HepG2 (cell line): ENCODE data around the gene PTAR1. TPM values are rescaled to one million over a fixed set of nuclear protein-coding genes. Genes with fewer than 3 reads are reported as not detected.

ENCODE experiments used
- ATAC-seq: fragments of 200-7000 bp; cut with Tn5 transposase; 3 replicates; pipeline ENCODE4 v1.9.1; 2020; ENCODE audit warnings: mild to moderate bottlenecking, moderate library complexity
- BruUV-seq: library from RNA; stranded (reverse); fragments of 400-500 nt; replicated peaks from 2 replicates; lab custom pipeline; 2021; lab: Mats Ljungman, UMichigan
- CTCF ChIA-PET: fragments of 300-600 bp; formaldehyde crosslinking; extraction: SDS; loops from one replicate; lab custom pipeline; 2021; ENCODE audit warnings: low total read pairs, inconsistent platforms, low intra/inter-chr PET ratio; lab: Yijun Ruan, JAX
- POLR2A ChIA-PET: fragments of 350-600 bp; sonication (Branson Sonifier 250); formaldehyde crosslinking; loops from one replicate; lab custom pipeline; 2020; ENCODE audit warnings: antibody characterized with exemption, inconsistent platforms; lab: Yijun Ruan, JAX
- DNase-seq: peaks from one replicate; pipeline ENCODE4 v3.0.0-alpha.2; 2015; ENCODE audit warnings: low spot score
- FAIRE-seq: peaks from 3 replicates; lab custom pipeline; 2011; peaks lifted over from hg19 to GRCh38; lab: Jason Lieb, UNC
- H2AFZ ChIP-seq: one replicate; pipeline ENCODE4 v1.6.1; 2011; ENCODE audit warnings: low read length, inconsistent platforms
- H3K27ac ChIP-seq: fragments of 300-600 bp; 3 replicates; pipeline ENCODE4 v1.8.0; 2011; ENCODE audit warnings: mixed run types, mild to moderate bottlenecking, mixed read lengths, low read length, inconsistent platforms; ENCODE audit not compliant: insufficient read depth; ENCODE audit errors: extremely low read length
- H3K27me3 ChIP-seq, 2 experiments: fragments of 200-600 bp in 1 of 2; 2 replicates in 1 of 2; 3 replicates in 1 of 2; pipeline versions ENCODE4 v1.6.0 to v1.8.0; 2011; ENCODE audit warnings: low read length in 2 of 2, mild to moderate bottlenecking in 2 of 2, moderate library complexity in 2 of 2, inconsistent platforms in 1 of 2; ENCODE audit not compliant: insufficient read depth in 2 of 2, control insufficient read depth in 1 of 2
- H3K36me3 ChIP-seq, 2 experiments: fragments of 200-600 bp in 1 of 2; replicated peaks in 1 of 2; 2 replicates in 1 of 2; 3 replicates in 1 of 2; pipeline versions ENCODE4 v1.5.1 to v1.8.0; 2011; ENCODE audit warnings: low read length in 2 of 2, inconsistent platforms in 1 of 2; ENCODE audit not compliant: insufficient read depth in 2 of 2, control insufficient read depth in 1 of 2
- H3K4me1 ChIP-seq: 2 replicates; pipeline ENCODE4 v1.5.1; 2012; ENCODE audit warnings: low read length, inconsistent platforms; ENCODE audit not compliant: insufficient read depth
- H3K4me2 ChIP-seq: 2 replicates; pipeline ENCODE4 v1.6.0; 2011; ENCODE audit warnings: low read depth, low read length, inconsistent platforms
- H3K4me3 ChIP-seq, 3 experiments: fragments of 200-600 bp in 1 of 3; sonication (generic), shearing (Covaris generic) in 1 of 3; replicated peaks in 1 of 3; 2 replicates each; pipeline ENCODE4 v1.5.1; 2011 to 2016; ENCODE audit warnings: low read length in 3 of 3, inconsistent platforms in 2 of 3, low read depth in 2 of 3, mild to moderate bottlenecking in 2 of 3, control low read depth in 1 of 3, mixed read lengths in 1 of 3; ENCODE audit not compliant: insufficient read depth in 1 of 3
- H3K79me2 ChIP-seq: one replicate; pipeline ENCODE4 v1.6.1; 2011; ENCODE audit warnings: low read length, inconsistent platforms; ENCODE audit not compliant: insufficient read depth
- H3K9ac ChIP-seq: 2 replicates; pipeline ENCODE4 v1.6.0; 2011; ENCODE audit warnings: mild to moderate bottlenecking, low read depth, low read length, inconsistent platforms; ENCODE audit not compliant: insufficient read depth
- H3K9me3 ChIP-seq: 2 replicates; pipeline ENCODE4 v1.5.1; 2012; ENCODE audit warnings: mild to moderate bottlenecking, low read length
- H4K20me1 ChIP-seq: 2 replicates; pipeline ENCODE4 v1.6.0; 2011; ENCODE audit warnings: inconsistent platforms, mild to moderate bottlenecking, low read length, moderate library complexity; ENCODE audit not compliant: insufficient read depth
- CEBPG ChIP-seq: IDR thresholded peaks from 2 replicates; pipeline ENCODE4 v1.6.1; 2016
- GATA4 ChIP-seq: sonication (generic); IDR thresholded peaks from 2 replicates; pipeline ENCODE4 v1.6.1; 2016; ENCODE audit warnings: antibody characterized with exemption, low read depth, borderline replicate concordance
- IRX3 ChIP-seq: sonication (generic); formaldehyde crosslinking; IDR thresholded peaks from 2 replicates; pipeline ENCODE4 v1.8.1; 2023; ENCODE audit warnings: mild to moderate bottlenecking, low read depth, missing genetic modification reagents, borderline replicate concordance
- PPARG ChIP-seq: conservative IDR thresholded peaks from 2 replicates; pipeline ENCODE4 v1.6.1; 2016; ENCODE audit warnings: missing biosample characterization, missing genetic modification reagents
- ZHX1 ChIP-seq: sonication (generic); formaldehyde crosslinking; IDR thresholded peaks from 2 replicates; pipeline ENCODE4 v1.8.1; 2022; ENCODE audit warnings: low read depth, mild to moderate bottlenecking, missing genetic modification reagents
- ZNF10 ChIP-seq: sonication (generic); formaldehyde crosslinking; IDR thresholded peaks from 2 replicates; pipeline ENCODE4 v1.4.0; 2020; ENCODE audit warnings: mild to moderate bottlenecking, low read depth, missing genetic modification reagents, borderline replicate concordance
- ZNF614 ChIP-seq: IDR thresholded peaks from 2 replicates; pipeline ENCODE4 v1.6.1; 2018; ENCODE audit warnings: missing biosample characterization, missing genetic modification reagents, inconsistent platforms, borderline replicate concordance
- ZNF740 ChIP-seq: sonication (generic); formaldehyde crosslinking; IDR thresholded peaks from 2 replicates; pipeline ENCODE4 v1.4.0; 2020; ENCODE audit warnings: missing genetic modification reagents
- ZNF781 ChIP-seq: sonication (generic); formaldehyde crosslinking; IDR thresholded peaks from 2 replicates; pipeline ENCODE4 v1.5.1; 2020; ENCODE audit warnings: borderline replicate concordance, mild to moderate bottlenecking, missing genetic modification reagents; ENCODE audit errors: not compliant biosample characterization
- ZNF816 ChIP-seq: sonication (generic); formaldehyde crosslinking; IDR thresholded peaks from 2 replicates; pipeline ENCODE4 v1.8.0; 2022; ENCODE audit warnings: missing genetic modification reagents, mild to moderate bottlenecking, borderline replicate concordance
- WGBS: methylation state at CpG from one replicate; pipeline ENCODE4 v1.1.6; 2017; ENCODE audit warnings: low lambda C conversion rate; 5-methylcytosine and 5-hydroxymethylcytosine counted together
- in situ Hi-C: cut with HindIII; loops from 2 replicates; pipeline ENCODE4 v1.10.0; 2017; ENCODE audit warnings: low pct_unique_long_range_greater_than_20kb; ENCODE audit not compliant: extremely low pct_ligation_motif_present
- intact Hi-C: fragments of 100-400 bp; cut with micrococcal nuclease; formaldehyde crosslinking; loops from one replicate; pipeline ENCODE4 v1.10.0; 2022; ENCODE audit not compliant: unreplicated experiment
- polyA plus RNA-seq, 8 experiments: library from polyadenylated mRNA; depleted of rRNA in 3 of 8; stranded (reverse) in 7 of 8; unstranded in 1 of 8; fragments of >200 nt; fragmentation: Illumina TruSeq in 4 of 8; extraction: Trizol in 4 of 8; gene quantifications; 2 replicates each; pipeline versions ENCODE4 v1.2.1 to v1.2.3, GENCODE V29; 2011 to 2016; ENCODE audit warnings: low read depth in 4 of 8, missing spikeins in 1 of 8, mixed read lengths in 1 of 8; ENCODE audit not compliant: insufficient read depth in 1 of 8
- total RNA-seq, 5 experiments: library from RNA; depleted of rRNA; stranded (reverse); fragments of >200 nt; fragmentation: Illumina TruSeq; extraction: Trizol; gene quantifications; 2 replicates each; pipeline ENCODE4 v1.2.3, GENCODE V29; 2016; ENCODE audit warnings: low read depth in 1 of 5
- TF ChIP-seq, protein P1 (sequence below), 2 experiments: fragments of 450-650 bp in 1 of 2; sonication (generic) in 1 of 2; formaldehyde crosslinking in 1 of 2; IDR thresholded peaks; 2 replicates each; pipeline versions ENCODE4 v1.6.1 to v1.8.0; 2016 to 2022; ENCODE audit warnings: antibody characterized with exemption in 1 of 2, mild to moderate bottlenecking in 1 of 2, missing genetic modification reagents in 1 of 2

Gene PTAR1
- total and polyA plus RNA-seq, 2 of the 13 experiments (the other 11 are each of a cell fraction or from before 2014, with no cell fraction given) = 26.5 to 42.1 TPM

DNA sequence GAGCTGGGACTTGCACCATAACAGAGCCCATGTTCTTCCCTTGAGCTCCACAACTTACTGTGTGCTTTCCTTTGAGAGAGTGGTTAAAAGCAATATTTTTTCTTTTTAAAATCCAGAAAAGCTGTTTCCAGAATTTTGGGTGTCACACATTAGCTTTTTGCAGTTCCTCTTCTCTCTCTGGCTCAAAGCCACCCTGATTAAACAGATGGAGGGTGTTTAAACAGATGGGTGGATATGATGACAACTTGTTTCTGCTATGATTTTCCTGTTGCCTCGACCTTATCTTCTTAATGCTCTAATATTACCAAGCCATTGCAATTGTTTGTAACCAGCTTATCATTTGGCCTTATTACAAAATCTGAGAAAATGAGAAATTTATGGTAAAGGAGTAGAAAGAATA, 37.9 kb upstream of the PTAR1 start:
- WGBS = 0% methylated on average over 1 of the region's 1 CpG
- ATAC-seq (no peak), DNase-seq (no peak), FAIRE-seq (no peak)
- no peak overlapping the region for H3K9ac ChIP-seq
- H3K27ac ChIP-seq = no peak overlapping the region
- ChIA-PET CTCF (no interaction called here), POLR2A (no interaction called here)
- H3K4me1 ChIP-seq = peaks cover 17% of the 10 kb centered on the region
- intact Hi-C loops (no loop called here), in situ Hi-C loops (no loop called here)
- H2AFZ ChIP-seq = no peak overlapping the region
- no peaks in the 10 kb centered on the region; a peak in 1 of 5 replicates for H3K27me3 ChIP-seq
- H3K36me3 ChIP-seq = no peaks in the 10 kb centered on the region
- no peak overlapping the region for H3K4me2 ChIP-seq
- no peak overlapping the region for H3K4me3 ChIP-seq
- no peaks in the 10 kb centered on the region for H4K20me1 ChIP-seq
- H3K79me2 ChIP-seq = no peaks in the 10 kb centered on the region
- no TSS peak for BruUV-seq
- no peaks in the 10 kb centered on the region for H3K9me3 ChIP-seq
- no peak for TF ChIP-seq ZNF614 (CRISPR knock-in tag)
- TF ChIP-seq ZHX1 (CRISPR knock-in tag) = no peak
- TF ChIP-seq ZNF816 = no peak
- TF ChIP-seq, protein P1, sequence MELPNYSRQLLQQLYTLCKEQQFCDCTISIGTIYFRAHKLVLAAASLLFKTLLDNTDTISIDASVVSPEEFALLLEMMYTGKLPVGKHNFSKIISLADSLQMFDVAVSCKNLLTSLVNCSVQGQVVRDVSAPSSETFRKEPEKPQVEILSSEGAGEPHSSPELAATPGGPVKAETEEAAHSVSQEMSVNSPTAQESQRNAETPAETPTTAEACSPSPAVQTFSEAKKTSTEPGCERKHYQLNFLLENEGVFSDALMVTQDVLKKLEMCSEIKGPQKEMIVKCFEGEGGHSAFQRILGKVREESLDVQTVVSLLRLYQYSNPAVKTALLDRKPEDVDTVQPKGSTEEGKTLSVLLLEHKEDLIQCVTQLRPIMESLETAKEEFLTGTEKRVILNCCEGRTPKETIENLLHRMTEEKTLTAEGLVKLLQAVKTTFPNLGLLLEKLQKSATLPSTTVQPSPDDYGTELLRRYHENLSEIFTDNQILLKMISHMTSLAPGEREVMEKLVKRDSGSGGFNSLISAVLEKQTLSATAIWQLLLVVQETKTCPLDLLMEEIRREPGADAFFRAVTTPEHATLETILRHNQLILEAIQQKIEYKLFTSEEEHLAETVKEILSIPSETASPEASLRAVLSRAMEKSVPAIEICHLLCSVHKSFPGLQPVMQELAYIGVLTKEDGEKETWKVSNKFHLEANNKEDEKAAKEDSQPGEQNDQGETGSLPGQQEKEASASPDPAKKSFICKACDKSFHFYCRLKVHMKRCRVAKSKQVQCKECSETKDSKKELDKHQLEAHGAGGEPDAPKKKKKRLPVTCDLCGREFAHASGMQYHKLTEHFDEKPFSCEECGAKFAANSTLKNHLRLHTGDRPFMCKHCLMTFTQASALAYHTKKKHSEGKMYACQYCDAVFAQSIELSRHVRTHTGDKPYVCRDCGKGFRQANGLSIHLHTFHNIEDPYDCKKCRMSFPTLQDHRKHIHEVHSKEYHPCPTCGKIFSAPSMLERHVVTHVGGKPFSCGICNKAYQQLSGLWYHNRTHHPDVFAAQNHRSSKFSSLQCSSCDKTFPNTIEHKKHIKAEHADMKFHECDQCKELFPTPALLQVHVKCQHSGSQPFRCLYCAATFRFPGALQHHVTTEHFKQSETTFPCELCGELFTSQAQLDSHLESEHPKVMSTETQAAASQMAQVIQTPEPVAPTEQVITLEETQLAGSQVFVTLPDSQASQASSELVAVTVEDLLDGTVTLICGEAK (IDR thresholded peaks at IDR 0.05) = no peak
- TF ChIP-seq, protein P1 (CRISPR knock-in tag; IDR thresholded peaks at IDR 0.05) = no peak
- TF ChIP-seq PPARG (CRISPR knock-in tag) = no peak
- no peak for TF ChIP-seq ZNF740 (CRISPR knock-in tag)
- TF ChIP-seq CEBPG (CRISPR knock-in tag) = no peak
- TF ChIP-seq ZNF10 = no peak
- no peak for TF ChIP-seq IRX3 (CRISPR knock-in tag)
- no peak for TF ChIP-seq ZNF781 (CRISPR knock-in tag)
- no peak for TF ChIP-seq GATA4
